GM12864 (cell line): ENCODE data around the gene ONECUT3.
A peak's percentile ranks its signal among the peaks of the same experiment; 100 is the strongest.

ENCODE experiments used
- DNase-seq: peaks from one replicate; pipeline ENCODE4 v3.0.0-alpha.2; 2011; ENCODE audit warnings: low read depth
- H3K4me3 ChIP-seq: 2 replicates; pipeline ENCODE4 v1.5.1; 2011; ENCODE audit warnings: mild to moderate bottlenecking, low read depth, low read length, control low read depth
- CTCF ChIP-seq: IDR thresholded peaks from 2 replicates; pipeline ENCODE4 v1.5.1; 2011; ENCODE audit warnings: low read depth, mild to moderate bottlenecking, moderate library complexity, low read length, control low read depth, inconsistent platforms; ENCODE audit errors: missing control alignments

ONECUT3 gene

GRCh38 chr19:1779574-1779973 lies 26.3 kb downstream of the ONECUT3 start:
- no peak for DNase-seq
- no peak overlapping the region for H3K4me3 ChIP-seq
- TF ChIP-seq CTCF: no peak

- no peak for DNase-seq
Observed at GRCh38 chr19:1780272-1780958, 27.1 kb downstream of the ONECUT3 start.

GRCh38 chr19:1782521-1782920 lies 29.2 kb downstream of the ONECUT3 start:
- no peak for TF ChIP-seq CTCF
- no peak for DNase-seq
- no peak overlapping the region for H3K4me3 ChIP-seq

More at GRCh38 chr19:1780272-1780958, 27.1 kb downstream of the ONECUT3 start:
- H3K4me3 ChIP-seq: no peak overlapping the region
- TF ChIP-seq CTCF: peak; percentile 31

- no peak for DNase-seq
- no peak overlapping the region for H3K4me3 ChIP-seq
- no peak for TF ChIP-seq CTCF
Observed at GRCh38 chr19:1783354-1783753, 30.0 kb downstream of the ONECUT3 start.

- DNase-seq: no peak
- H3K4me3 ChIP-seq: no peak overlapping the region
- TF ChIP-seq CTCF: no peak
Observed at GRCh38 chr19:1783874-1784273, 30.6 kb downstream of the ONECUT3 start.

- TF ChIP-seq CTCF: no peak
- H3K4me3 ChIP-seq: no peak overlapping the region
- no peak for DNase-seq
Observed at GRCh38 chr19:1785310-1785709, 32.0 kb downstream of the ONECUT3 start.

GRCh38 chr19:1786668-1787067 lies 33.4 kb downstream of the ONECUT3 start:
- DNase-seq: no peak
- TF ChIP-seq CTCF: no peak
- H3K4me3 ChIP-seq: no peak overlapping the region
